ENCODE results near the gene SLC12A7.
A peak's percentile ranks its signal among the peaks of the same experiment; 100 is the strongest.

The SLC12A7 gene

GRCh38 chr5:1125030-1125357 is 13.1 kb upstream of the SLC12A7 start:
- TF ChIP-seq GATA1 (IDR thresholded peaks at IDR 0.05; ENCODE audit: low read depth, low read length) (no peak), POLR2A (IDR thresholded peaks at IDR 0.05; ENCODE audit: low read length) (no peak)

GRCh38 chr5:1124205-1125029 is 12.6 kb upstream of the SLC12A7 start:
- no peak for TF ChIP-seq POLR2A (IDR thresholded peaks at IDR 0.05; ENCODE audit: low read length)
- no peak for TF ChIP-seq GATA1 (IDR thresholded peaks at IDR 0.05; ENCODE audit: low read depth, low read length)
- DNase-seq = no peak

More at GRCh38 chr5:1125030-1125357, 13.1 kb upstream of the SLC12A7 start:
- no peak for DNase-seq

- TF ChIP-seq GATA1 (IDR thresholded peaks at IDR 0.05; ENCODE audit: low read depth, low read length) = no peak
- DNase-seq = no peak
These were observed 11.7 kb upstream of the SLC12A7 start for GRCh38 chr5:1123418-1124147.

DNA sequence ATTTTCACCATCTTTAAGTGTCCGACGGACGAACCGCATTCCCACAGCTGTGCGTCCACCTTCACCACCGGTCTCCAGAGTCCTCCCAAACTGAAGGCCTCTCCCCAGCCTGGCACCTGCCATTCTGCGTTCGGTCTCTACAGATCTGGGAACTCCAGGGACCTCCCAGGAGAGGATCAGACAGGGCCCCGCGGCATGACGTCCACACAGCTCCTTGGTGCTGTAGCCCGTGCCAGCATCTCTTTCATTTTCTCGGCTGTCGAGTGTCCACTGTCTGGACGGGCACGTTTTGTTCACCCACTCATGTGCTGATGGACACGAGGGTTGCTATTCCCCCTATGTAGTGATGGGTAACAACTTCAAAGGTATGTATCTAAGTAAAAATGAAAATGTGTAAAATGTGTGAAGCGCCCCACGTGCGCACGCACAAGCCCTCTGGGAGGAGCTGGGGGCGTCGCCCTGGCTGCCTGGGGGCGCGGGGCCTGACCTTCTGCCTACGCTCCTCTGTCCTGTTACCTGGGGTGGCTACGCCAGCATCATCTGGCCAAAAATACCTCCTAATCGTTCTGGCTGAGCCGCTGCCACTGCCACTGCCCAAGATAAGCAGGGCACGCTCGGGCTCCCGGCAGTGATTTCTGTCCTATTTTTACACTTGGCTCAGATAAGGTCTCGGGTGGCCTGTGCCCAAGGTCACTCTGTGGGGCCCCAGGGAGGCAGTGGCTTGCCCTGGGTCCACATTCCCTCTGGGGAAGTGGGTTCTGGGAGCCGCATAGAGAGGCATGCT is 10.8 kb upstream of the SLC12A7 start:
- TF ChIP-seq POLR2A (IDR thresholded peaks at IDR 0.05; ENCODE audit: low read length) = no peak
- TF ChIP-seq GATA1 (IDR thresholded peaks at IDR 0.05; ENCODE audit: low read depth, low read length) = no peak

DNA sequence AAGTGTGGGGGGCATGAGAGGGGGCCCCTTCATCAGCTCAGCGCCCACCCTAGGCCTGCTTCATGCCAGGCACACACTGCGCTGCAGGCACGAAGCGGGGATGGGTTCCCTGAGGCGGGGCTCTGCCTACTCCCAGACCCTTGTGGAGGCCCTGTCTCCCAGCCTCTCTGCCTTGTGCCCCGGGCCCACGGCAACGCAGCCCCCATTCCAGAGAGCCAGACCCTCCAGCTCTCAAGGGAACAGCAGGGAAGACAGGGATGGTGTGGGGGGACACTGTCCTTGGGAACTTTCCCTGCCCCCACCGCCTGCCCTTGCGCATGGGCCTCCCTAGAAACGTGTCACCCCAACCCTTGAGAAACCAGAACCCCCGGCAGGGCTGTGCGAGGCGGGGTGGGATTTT is 10.0 kb upstream of the SLC12A7 start:
- DNase-seq = no peak
- TF ChIP-seq POLR2A (IDR thresholded peaks at IDR 0.05; ENCODE audit: low read length) = no peak
- no peak for TF ChIP-seq GATA1 (IDR thresholded peaks at IDR 0.05; ENCODE audit: low read depth, low read length)

More for the DNA sequence above, 10.8 kb upstream of the SLC12A7 start:
- DNase-seq = no peak

GRCh38 chr5:1121044-1121443 is 9.2 kb upstream of the SLC12A7 start:
- TF ChIP-seq GATA1 (IDR thresholded peaks at IDR 0.05; ENCODE audit: low read depth, low read length) (no peak), POLR2A (IDR thresholded peaks at IDR 0.05; ENCODE audit: low read length) (no peak)

GRCh38 chr5:1120236-1120999 is 8.6 kb upstream of the SLC12A7 start:
- no peak for TF ChIP-seq GATA1 (IDR thresholded peaks at IDR 0.05; ENCODE audit: low read depth, low read length)
- TF ChIP-seq POLR2A (IDR thresholded peaks at IDR 0.05; ENCODE audit: low read length) = no peak
- DNase-seq = no peak

More at GRCh38 chr5:1121044-1121443, 9.2 kb upstream of the SLC12A7 start:
- DNase-seq = no peak

DNA sequence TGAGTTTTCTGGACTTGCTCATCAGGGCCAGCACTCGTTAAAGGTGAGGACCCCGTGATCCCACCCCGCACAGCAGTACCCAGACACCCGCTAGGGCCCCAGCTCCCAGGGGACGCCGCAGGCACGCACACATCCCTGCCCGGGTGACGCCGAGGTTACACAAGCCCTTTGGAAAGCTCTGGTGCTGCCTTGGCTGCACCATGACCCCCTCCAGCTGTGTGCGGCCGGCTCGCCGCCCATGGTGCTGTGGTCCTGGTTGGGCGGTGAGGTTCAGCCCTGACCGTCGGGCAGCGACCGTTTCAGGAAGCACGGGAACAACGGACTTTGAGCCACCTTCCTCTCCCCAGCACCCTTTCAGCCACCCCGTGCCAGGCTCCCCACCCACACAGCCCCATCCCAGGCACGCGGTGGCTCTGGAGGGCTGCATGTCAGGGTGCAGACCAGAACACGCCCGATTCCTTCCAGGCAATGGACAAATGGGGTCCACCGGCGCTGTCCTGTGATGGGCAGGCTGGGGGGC is 7.5 kb upstream of the SLC12A7 start:
- TF ChIP-seq POLR2A (IDR thresholded peaks at IDR 0.05; ENCODE audit: low read length) = no peak
- TF ChIP-seq GATA1 (IDR thresholded peaks at IDR 0.05; ENCODE audit: low read depth, low read length) = no peak
- DNase-seq = no peak

GRCh38 chr5:1118738-1119137 is 6.9 kb upstream of the SLC12A7 start:
- peak in 1 of 2 experiments; percentile 25 for DNase-seq

GRCh38 chr5:1118231-1118698 is 6.4 kb upstream of the SLC12A7 start:
- no peak for DNase-seq
- TF ChIP-seq POLR2A (IDR thresholded peaks at IDR 0.05; ENCODE audit: low read length) = no peak
- no peak for TF ChIP-seq GATA1 (IDR thresholded peaks at IDR 0.05; ENCODE audit: low read depth, low read length)

More at GRCh38 chr5:1118738-1119137, 6.9 kb upstream of the SLC12A7 start:
- TF ChIP-seq GATA1 (IDR thresholded peaks at IDR 0.05; ENCODE audit: low read depth, low read length) (no peak), POLR2A (IDR thresholded peaks at IDR 0.05; ENCODE audit: low read length) (no peak)

- TF ChIP-seq GATA1 (IDR thresholded peaks at IDR 0.05; ENCODE audit: low read depth, low read length) (no peak), POLR2A (IDR thresholded peaks at IDR 0.05; ENCODE audit: low read length) (no peak)
- DNase-seq = no peak
These were observed 5.1 kb upstream of the SLC12A7 start for GRCh38 chr5:1116977-1117376.

DNA sequence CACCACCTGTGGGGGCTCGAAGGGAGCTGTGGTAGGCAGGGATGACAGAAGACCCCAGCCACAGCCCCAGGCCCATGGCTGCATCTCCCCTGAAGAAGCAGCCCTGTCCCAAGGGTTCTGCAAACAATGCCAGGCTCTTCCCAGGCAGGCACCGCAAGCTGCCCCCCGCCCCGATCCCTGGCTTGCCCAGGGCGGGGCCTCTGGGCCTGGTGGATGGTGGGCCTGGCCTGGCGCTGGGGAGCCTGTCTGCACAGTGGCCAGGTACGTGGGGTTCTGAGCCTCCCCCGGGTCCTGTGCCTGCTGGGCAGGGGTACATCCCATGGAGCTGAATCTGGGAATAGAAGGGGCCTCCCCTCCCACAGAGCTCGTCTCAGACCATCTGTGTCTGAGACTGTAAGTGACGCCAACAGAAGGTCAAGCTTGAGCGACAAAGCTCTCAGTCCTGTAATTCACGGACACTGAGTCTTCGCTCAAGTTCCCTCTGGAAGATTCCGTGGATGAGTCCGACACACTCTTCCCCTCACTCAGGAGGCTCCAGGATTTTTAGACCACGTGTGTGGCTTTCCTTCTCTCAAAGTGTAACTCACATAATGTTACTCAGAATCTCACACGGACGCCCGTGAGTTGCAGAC is 4.4 kb upstream of the SLC12A7 start:
- no peak for TF ChIP-seq POLR2A (IDR thresholded peaks at IDR 0.05; ENCODE audit: low read length)
- no peak for TF ChIP-seq GATA1 (IDR thresholded peaks at IDR 0.05; ENCODE audit: low read depth, low read length)
- no peak for DNase-seq
